Fibroblast of pulmonary artery (primary cell): ENCODE measurements around the gene TCP10L.
A peak's percentile ranks its signal among the peaks of the same experiment; 100 is the strongest.
"Not testable (repeated sequence)": the region's sequence is repeated elsewhere in the genome, so short reads cannot be mapped to it uniquely, and the experiment has no call there.

ENCODE experiments used
- DNase-seq: peaks from one replicate; pipeline ENCODE4 v3.0.0-alpha.2; 2010; ENCODE audit warnings: low read depth
- H3K4me3 ChIP-seq: replicated peaks from 2 replicates; pipeline ENCODE4 v1.5.1; 2011; ENCODE audit warnings: low read depth, mild to moderate bottlenecking, control low read depth, low read length, moderate library complexity
- CTCF ChIP-seq: IDR thresholded peaks from 2 replicates; pipeline ENCODE4 v1.5.1; 2011; ENCODE audit warnings: mild to moderate bottlenecking, control low read depth, low read length, inconsistent platforms; ENCODE audit errors: missing control alignments

Gene TCP10L

DNA sequence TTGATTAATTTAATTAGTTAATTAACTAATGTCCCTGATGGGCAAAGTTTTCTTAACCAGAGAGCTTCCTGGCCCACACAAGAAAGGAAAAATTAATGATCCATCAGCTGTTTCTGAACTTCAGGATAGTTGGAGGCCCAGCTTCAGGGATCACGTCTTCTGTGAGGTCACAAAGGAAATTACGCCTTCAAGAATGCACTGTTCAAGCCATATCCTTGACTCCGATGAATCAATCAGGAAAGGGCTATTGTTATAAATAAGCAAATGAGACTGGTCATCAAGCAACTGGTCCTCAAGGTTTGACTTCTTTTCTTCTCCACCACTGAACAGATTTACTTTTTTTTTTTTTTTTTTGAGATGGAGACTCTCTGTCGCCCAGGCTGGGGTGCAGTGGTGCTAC, 40.6 kb downstream of the TCP10L start:
- H3K4me3 ChIP-seq: no peak overlapping the region

DNA sequence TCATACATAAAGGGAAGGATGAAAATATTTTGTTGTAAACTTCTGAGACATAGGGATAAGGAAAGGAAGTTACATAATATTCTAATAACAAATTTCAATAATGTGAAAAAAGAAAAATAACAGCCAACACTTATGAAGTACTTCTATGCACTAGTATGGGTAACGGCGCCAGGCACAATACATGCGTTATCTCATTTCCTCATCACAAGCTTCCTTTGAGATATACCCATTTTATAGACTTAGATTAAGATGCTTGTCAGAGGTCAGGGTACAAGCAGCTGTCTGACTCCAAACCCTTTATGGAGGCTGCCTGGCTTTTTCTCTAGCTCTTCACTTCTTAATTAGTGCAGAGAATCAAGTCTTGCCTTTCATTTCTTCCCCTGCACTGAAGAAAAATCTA, 41.3 kb downstream of the TCP10L start:
- TF ChIP-seq CTCF: no peak
- no peak for DNase-seq
- no peak overlapping the region for H3K4me3 ChIP-seq

More for the DNA sequence above, 40.6 kb downstream of the TCP10L start:
- DNase-seq: peak; percentile 68
- no peak for TF ChIP-seq CTCF

GRCh38 chr21:32543056-32543455, 42.3 kb downstream of the TCP10L start:
- H3K4me3 ChIP-seq, DNase-seq: not testable (repeated sequence)

GRCh38 chr21:32539378-32539777, 45.9 kb downstream of the TCP10L start:
- no peak for TF ChIP-seq CTCF
- no peak overlapping the region for H3K4me3 ChIP-seq
- DNase-seq: no peak

GRCh38 chr21:32538147-32538792, 47.1 kb downstream of the TCP10L start:
- DNase-seq: no peak
- TF ChIP-seq CTCF: no peak
- H3K4me3 ChIP-seq: no peak overlapping the region

DNA sequence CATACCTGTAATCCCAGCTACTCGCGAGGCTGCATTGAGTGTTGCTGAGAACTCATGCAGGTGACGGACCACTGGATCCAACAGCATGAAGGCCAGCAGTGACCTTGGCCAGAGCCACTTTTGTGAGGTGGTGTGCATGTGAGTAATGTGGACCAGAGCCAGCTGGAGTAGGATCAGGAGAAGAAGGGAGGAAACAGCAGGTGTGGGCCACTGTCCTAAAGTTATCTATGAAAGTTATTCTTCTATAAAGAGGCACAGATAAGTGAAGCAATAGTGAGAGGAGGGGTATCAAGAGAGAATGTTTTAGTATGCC, 47.8 kb downstream of the TCP10L start:
- H3K4me3 ChIP-seq: no peak overlapping the region
- DNase-seq: no peak
- TF ChIP-seq CTCF: no peak

GRCh38 chr21:32535612-32536011, 49.7 kb downstream of the TCP10L start:
- no peak for TF ChIP-seq CTCF
- DNase-seq: no peak
- H3K4me3 ChIP-seq: no peak overlapping the region

- DNase-seq: no peak
- TF ChIP-seq CTCF: no peak
- H3K4me3 ChIP-seq: no peak overlapping the region
Observed at GRCh38 chr21:32534113-32534512, 51.2 kb downstream of the TCP10L start.
